Gastroesophageal sphincter (tissue), 4 donors: ENCODE data around the gene KATNAL2. TPM values are rescaled to one million over a fixed set of nuclear protein-coding genes. Genes with fewer than 3 reads are reported as not detected.

Source experiments
- ATAC-seq: fragments of 150-250 bp; one replicate; pipeline ENCODE4 v1.9.1; 2016; ENCODE audit warnings: mild to moderate bottlenecking, moderate library complexity
- H3K27ac ChIP-seq, 4 donors: fragments of 200-600 bp; sonication (generic) in 3 of 4; 1 replicate in 3 of 4; 2 replicates in 1 of 4; pipeline ENCODE4 v1.5.1; 2016 to 2019
- H3K27me3 ChIP-seq: fragments of 200-600 bp; sonication (generic); one replicate; pipeline ENCODE4 v1.5.1; 2019
- H3K36me3 ChIP-seq, 2 donors: fragments of 200-600 bp; sonication (generic); one replicate each; pipeline ENCODE4 v1.5.1; 2019; ENCODE audit warnings: control low read depth in 1 of 2
- H3K4me1 ChIP-seq, 3 donors: fragments of 200-600 bp; sonication (generic); 1 replicate in 2 of 3; 2 replicates in 1 of 3; pipeline ENCODE4 v1.5.1; 2016 to 2019; ENCODE audit warnings: control low read depth in 2 of 3
- H3K4me3 ChIP-seq, 2 donors: fragments of 200-600 bp; sonication (generic); one replicate each; pipeline ENCODE4 v1.5.1; 2019; ENCODE audit warnings: mild to moderate bottlenecking in 1 of 2, moderate library complexity in 1 of 2
- H3K9me3 ChIP-seq, 3 donors: fragments of 200-600 bp; sonication (generic); one replicate each; pipeline ENCODE4 v1.5.1; 2017 to 2019; ENCODE audit warnings: control low read depth in 2 of 3
- CTCF ChIP-seq, 4 experiments: fragments of 200-600 bp in 2 of 4; fragments of 450-650 bp in 2 of 4; sonication (generic) in 1 of 4; IDR thresholded peaks; one replicate each; pipeline ENCODE4 v1.5.1; 2017 to 2019; ENCODE audit warnings: antibody characterized with exemption in 4 of 4, mild to moderate bottlenecking in 2 of 4, moderate library complexity in 2 of 4
- EP300 ChIP-seq: sonication (generic); formaldehyde crosslinking; IDR thresholded peaks from one replicate; pipeline ENCODE4 v1.6.1; 2017; ENCODE audit warnings: antibody characterized with exemption, mild to moderate bottlenecking
- POLR2A ChIP-seq, 2 donors: fragments of 450-650 bp; IDR thresholded peaks; one replicate each; pipeline ENCODE4 v1.6.1; 2017; ENCODE audit warnings: antibody characterized with exemption in 2 of 2, mild to moderate bottlenecking in 2 of 2, moderate library complexity in 1 of 2
- POLR2AphosphoS5 ChIP-seq: sonication (generic); formaldehyde crosslinking; IDR thresholded peaks from one replicate; pipeline ENCODE4 v1.6.1; 2017; ENCODE audit warnings: antibody characterized with exemption
- WGBS, 2 donors: methylation state at CpG; one replicate each; pipeline ENCODE4 v1.1.5; 2018; ENCODE audit warnings: low coverage in 1 of 2; 5-methylcytosine and 5-hydroxymethylcytosine counted together
- total RNA-seq, 4 donors: library from RNA; depleted of rRNA; stranded (reverse); fragments of >200 nt; gene quantifications; one replicate each; pipeline ENCODE4 v1.1.0, GENCODE V29; 2016

KATNAL2 gene
- total RNA-seq, 4 donors from 2014 or later, result 0.89 to 4.1 (median 3.3) TPM

- Histone ChIP-seq H3K4me1 (no peaks in the 10 kb centered on the region), H3K36me3 (peaks cover 0 to 3% of the 10 kb centered on the region in 2 donors), H3K27ac (no peak overlapping the region), H3K9me3 (no peaks in the 10 kb centered on the region), H3K4me3 (no peak overlapping the region), H3K27me3 (no peaks in the 10 kb centered on the region)
- no peak for ATAC-seq
- WGBS, 2 donors, result 67 to 71% methylated on average over 6 to 7 of the region's 7 CpGs
- no peak for TF ChIP-seq CTCF (IDR thresholded peaks at IDR 0.05)
- TF ChIP-seq POLR2AphosphoS5, result no peak
- no peak for TF ChIP-seq EP300
- no peak for TF ChIP-seq POLR2A (IDR thresholded peaks at IDR 0.05)
Observed at GRCh38 chr18:47077111-47077510, 159.7 kb downstream of the KATNAL2 start.

- Histone ChIP-seq H3K4me1 (no peaks in the 10 kb centered on the region), H3K27ac (no peak overlapping the region), H3K36me3 (peaks cover 0 to 3% of the 10 kb centered on the region in 2 donors), H3K27me3 (no peaks in the 10 kb centered on the region), H3K9me3 (no peaks in the 10 kb centered on the region), H3K4me3 (no peak overlapping the region)
- 79 to 100% methylated on average over 1 to 2 of the region's 2 CpGs for WGBS, 2 donors
- no peak for ATAC-seq
- no peak for TF ChIP-seq CTCF (IDR thresholded peaks at IDR 0.05)
- TF ChIP-seq POLR2A (IDR thresholded peaks at IDR 0.05), result no peak
- TF ChIP-seq EP300, result no peak
- no peak for TF ChIP-seq POLR2AphosphoS5
Observed at GRCh38 chr18:47080872-47081271, 163.5 kb downstream of the KATNAL2 start.

- Histone ChIP-seq H3K27me3 (no peaks in the 10 kb centered on the region), H3K36me3 (peaks cover 0 to 3% of the 10 kb centered on the region in 2 donors), H3K9me3 (no peaks in the 10 kb centered on the region), H3K4me1 (no peaks in the 10 kb centered on the region), H3K4me3 (no peak overlapping the region), H3K27ac (no peak overlapping the region)
- 69 to 83% methylated on average over 1 to 2 of the region's 2 CpGs for WGBS, 2 donors
- no peak for ATAC-seq
- TF ChIP-seq CTCF (IDR thresholded peaks at IDR 0.05) (no peak), EP300 (no peak), POLR2AphosphoS5 (no peak), POLR2A (IDR thresholded peaks at IDR 0.05) (no peak)
Observed at GRCh38 chr18:47081578-47081977, 164.2 kb downstream of the KATNAL2 start.

GRCh38 chr18:47087676-47088075 lies 170.3 kb downstream of the KATNAL2 start:
- Histone ChIP-seq H3K9me3 (no peaks in the 10 kb centered on the region), H3K4me3 (no peak overlapping the region), H3K27me3 (no peaks in the 10 kb centered on the region), H3K36me3 (no peaks in the 10 kb centered on the region), H3K4me1 (no peaks in the 10 kb centered on the region), H3K27ac (no peak overlapping the region)
- ATAC-seq, result no peak
- WGBS, 2 donors, result 90 to 100% methylated on average over 2 to 5 of the region's 5 CpGs
- no peak for TF ChIP-seq EP300
- TF ChIP-seq POLR2A (IDR thresholded peaks at IDR 0.05), result no peak
- TF ChIP-seq CTCF (IDR thresholded peaks at IDR 0.05), result no peak
- no peak for TF ChIP-seq POLR2AphosphoS5

- peaks cover 0 to 6% (median 0%) of the 10 kb centered on the region in 3 donors for H3K4me1 ChIP-seq
- no peak for TF ChIP-seq EP300
- no peak for TF ChIP-seq CTCF (IDR thresholded peaks at IDR 0.05)
- no peak for TF ChIP-seq POLR2AphosphoS5
- no peak for TF ChIP-seq POLR2A (IDR thresholded peaks at IDR 0.05)
- no peak overlapping the region for H3K27ac ChIP-seq
- no peaks in the 10 kb centered on the region for H3K9me3 ChIP-seq
- H3K36me3 ChIP-seq, result no peaks in the 10 kb centered on the region
- 67 to 79% methylated on average over 2 to 3 of the region's 3 CpGs for WGBS, 2 donors
- H3K27me3 ChIP-seq, result no peaks in the 10 kb centered on the region
- ATAC-seq, result no peak
- no peak overlapping the region for H3K4me3 ChIP-seq
Observed at GRCh38 chr18:47095810-47096209, 178.4 kb downstream of the KATNAL2 start.
